ENCODE results near the gene VSTM2A.
"Not testable (repeated sequence)": the region's sequence is repeated elsewhere in the genome, so short reads cannot be mapped to it uniquely, and the experiment has no call there.

VSTM2A gene, protein sequence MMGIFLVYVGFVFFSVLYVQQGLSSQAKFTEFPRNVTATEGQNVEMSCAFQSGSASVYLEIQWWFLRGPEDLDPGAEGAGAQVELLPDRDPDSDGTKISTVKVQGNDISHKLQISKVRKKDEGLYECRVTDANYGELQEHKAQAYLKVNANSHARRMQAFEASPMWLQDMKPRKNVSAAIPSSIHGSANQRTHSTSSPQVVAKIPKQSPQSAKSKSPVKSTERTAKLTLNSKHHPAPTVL

DNA sequence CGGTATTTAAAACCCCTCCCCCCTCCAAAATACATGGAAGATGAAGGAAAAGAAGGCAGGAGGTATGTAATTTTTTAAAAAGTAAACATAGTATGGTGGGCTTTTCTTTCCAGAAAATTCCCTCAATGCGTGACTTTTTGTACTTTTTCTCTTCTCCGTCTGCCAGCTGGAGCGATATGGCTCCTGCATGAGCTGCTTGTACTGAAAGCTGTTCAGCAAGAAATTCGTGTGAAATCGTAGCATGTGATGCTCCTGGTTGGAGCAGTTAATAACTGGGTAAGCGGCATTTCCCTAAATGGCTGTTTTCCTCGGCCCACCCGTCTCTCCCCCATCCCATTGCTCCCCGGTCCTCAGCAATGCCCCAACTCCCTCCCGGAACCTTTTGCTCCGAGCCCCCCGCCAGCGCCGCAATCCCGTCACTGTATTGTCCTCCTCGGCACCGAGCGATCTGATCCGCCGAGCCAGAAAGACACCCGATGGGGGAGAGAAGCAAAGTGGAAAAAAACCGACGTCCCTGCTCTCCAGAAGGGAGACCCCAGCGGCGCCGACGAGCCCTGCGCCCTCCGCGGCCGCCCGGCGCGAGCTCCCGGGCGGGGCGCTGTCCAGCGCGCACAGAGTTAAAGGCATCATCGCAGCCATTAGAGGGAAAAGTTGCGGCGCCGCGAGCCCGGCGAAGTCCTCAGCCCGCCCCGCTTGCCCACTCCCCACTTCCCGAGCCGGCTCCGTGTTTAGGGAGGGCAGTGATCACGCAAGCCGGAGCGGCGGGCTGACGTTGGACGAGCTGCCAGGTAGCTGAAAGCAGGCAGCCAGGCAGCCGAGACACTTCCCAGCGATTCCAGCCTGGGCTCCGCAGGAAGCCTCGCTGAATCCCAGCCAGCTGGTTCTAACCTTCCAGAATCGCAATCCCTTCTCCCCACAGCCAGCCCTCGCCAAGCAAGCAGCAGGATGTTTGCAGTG, at the start of gene VSTM2A:
TSS of gene VSTM2A (plus strand) at position 707 of the 957 bp plus-strand sequence. CDS start 356 bp downstream, outside the sequence.
- peak; percentile 80 for DNase-seq

DNA sequence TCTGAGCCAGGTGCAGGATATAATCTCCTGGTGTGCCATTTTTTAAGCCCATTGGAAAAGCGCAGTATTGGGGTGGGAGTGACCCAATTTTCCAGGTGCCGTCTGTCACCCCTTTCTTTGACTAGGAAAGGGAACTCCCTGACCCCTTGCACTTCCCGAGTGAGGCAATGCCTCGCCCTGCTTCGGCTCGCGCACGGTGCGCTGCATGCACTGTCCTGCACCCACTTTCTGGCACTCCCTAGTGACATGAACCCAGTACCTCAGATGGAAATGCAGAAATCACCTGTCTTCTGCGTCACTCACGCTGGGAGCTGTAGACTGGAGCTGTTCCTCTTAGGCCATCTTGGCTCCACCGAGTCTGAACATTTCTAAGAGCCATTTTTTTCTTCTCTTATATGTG, 37.6 kb upstream of the VSTM2A start:
- DNase-seq, result not testable (repeated sequence)

DNA sequence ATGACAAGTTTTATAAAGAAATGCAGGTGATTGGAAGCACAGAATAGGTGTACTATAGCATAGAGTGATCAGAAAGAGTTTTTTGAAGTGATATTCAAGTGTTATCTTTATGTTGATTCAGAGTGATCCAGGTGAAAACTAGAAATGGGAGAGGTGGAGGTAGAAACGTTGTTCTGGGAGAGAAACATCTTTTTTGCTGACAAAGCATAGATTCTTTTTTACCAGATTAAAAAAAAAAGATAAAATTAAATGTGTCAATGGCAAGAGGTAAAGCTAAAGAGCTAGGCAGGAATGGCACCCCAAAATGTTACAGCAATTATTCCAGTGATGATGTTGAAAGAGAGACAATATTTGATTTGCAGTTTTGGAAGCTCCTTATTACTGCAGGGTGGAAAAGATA, 12.6 kb upstream of the VSTM2A start:
- no peak for DNase-seq

DNA sequence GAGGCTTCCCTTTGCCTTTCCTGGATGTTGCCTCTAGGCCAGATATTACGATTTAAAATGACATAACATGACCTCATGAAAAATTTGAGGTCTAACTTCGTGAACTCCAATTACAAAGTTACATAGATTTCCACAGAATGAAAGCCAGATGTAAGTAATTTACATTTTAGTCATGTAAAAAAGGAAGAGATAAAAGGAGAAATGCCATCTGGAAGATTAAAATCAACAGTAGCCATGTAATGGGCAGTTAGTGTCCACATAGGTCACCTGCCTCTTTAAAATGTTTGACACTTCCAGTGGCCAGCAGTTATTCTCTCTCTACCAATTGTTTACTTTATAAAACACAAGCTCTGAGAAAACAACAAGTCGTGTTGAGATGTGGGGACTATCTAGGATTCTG, 4.1 kb upstream of the VSTM2A start:
- no peak for DNase-seq

DNA sequence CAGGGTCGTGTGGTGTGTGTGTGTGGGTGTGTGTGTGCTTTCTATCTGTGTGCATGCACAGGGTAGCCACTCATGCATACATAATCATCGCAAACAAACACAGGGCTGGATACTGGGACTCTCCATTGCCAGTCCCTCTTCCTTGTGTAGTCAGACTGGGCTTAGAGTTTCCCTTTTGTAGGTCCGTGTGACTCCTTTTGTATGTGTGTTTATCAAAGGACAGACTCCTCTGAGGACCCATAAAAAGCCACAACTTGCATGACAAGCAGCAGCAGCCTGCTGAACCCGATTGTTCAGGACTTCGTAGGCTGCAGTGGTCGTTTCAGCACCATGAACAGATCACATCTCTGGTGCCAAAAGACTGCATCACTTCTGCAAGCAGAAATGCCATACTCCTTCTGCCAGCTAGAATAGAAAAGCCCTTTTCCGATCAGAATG, 895 bp downstream of the VSTM2A start:
- peak; percentile 22 for DNase-seq

DNA sequence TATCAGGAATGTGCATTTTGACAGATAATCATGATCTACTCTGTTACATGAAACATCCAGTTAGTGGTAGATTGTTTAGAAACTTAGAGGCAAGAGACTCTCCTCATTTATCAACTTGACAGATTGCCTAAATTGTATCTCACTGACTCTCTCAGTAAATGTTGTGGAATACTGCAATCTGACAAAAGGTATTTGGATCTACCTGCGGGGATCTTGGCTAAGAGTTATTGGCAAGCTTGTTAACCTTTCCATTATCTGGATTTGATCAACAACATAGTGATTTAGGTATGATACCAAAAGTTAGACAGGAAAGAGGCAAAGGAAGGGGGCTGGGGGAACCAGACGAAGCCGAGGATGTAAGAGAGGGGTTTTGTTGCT, 2.0 kb downstream of the VSTM2A start:
- no peak for DNase-seq

DNA sequence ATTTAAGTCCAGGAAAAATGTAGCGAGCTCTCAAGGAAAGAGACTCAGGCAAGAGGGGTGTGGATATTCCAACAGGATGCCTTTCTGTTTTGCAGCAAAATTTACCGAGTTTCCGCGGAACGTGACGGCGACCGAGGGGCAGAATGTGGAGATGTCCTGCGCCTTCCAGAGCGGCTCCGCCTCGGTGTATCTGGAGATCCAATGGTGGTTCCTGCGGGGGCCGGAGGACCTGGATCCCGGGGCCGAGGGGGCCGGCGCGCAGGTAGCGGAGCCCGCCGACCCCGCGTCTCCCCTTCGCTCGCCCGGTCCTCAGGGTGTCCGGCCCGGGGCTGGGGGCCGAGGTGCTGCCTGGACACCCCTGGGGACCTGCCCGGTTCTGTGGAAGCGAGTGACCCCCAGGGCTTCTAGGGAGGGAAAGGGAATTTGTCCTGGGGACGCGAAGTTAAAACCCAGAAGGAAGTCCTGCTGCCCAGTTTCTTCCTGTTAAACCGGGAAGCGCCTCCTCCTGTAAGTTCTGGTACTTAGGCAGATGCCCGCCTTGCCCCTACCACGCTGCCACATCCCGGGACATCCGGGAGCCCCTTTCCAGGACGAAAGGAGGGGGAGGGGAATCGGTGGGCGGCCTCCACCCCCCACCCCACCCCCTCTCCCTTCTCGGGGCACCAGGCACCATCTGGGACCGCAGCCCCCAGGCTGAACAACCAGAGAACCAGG, 2.5 kb downstream of the VSTM2A start:
- DNase-seq, result no peak

DNA sequence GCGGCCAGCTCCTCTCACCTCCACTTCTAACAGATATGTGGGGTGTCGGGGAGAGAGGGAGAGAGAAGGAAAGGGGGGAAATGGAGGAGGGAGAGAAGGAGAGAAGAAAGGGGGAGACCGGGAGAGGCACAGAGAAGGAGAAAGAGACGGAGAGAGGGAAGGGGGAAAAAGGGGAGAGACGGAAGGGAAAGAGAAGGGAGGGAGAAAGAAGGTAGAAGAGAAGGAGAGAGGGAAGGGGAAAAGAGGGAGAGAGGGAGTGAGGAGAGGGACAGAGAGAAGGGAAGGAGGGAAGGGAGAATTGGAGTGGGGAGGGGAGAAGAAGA, 3.0 kb downstream of the VSTM2A start:
- DNase-seq, result no peak

DNA sequence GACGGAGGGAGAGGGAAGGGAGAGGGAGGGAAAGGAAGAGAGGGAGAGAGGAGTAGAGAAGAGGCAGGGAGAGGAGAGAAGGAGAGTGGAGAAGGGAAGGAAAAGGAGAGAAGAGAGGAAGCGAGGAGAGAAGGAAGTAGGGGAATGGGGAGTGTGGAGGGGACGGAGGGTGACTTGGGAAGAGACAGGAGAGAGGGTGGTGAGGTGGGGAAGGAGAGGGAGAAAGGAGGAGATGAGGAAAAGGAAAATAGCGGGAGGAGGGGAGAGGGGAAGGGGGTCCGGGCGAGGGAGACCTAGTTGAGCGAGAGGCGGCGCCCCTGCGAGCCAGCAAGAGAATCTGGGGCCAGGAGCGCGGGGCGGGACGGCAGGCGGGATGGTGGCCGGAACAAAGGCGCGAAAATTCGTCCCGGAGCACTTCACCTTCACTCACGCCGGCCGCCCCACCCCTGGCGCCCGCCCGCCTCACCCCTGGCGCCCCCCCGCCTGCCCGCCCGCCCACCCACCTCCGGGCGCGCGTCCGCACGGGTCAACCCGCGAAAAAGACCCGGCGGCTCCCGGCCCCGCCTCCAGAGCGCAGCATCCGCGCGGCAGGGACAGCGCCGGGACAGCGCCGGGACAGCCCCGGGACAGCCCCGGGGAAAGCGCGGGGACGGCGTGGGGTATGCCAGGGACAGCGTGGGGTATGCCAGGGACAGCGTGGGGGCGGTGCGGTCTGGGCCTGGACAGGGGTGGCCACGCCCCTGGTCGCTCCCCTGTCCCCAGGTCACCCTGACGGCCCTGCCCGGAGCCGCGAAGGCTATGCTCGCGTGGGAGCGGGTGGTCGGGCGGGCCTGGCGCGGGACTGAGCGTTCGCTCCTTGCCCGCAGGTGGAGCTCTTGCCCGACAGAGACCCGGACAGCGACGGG, 4.2 kb downstream of the VSTM2A start:
- peak; percentile 65 for DNase-seq

DNA sequence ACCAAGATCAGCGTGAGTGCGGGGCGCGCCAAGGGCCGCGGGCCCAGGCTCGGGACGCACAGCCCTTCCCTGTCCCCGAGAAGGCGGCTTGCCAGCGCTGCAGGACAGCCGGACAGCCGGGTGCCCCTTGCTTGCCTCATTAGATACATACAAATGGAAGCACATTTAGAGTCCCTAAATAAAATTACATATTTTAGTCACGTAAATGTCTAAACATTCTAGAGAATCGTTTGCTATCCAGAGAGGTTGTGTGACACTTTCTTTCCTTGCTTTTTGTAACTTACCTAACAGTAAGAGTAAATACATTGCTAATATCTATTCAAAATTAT, 4.8 kb downstream of the VSTM2A start:
- DNase-seq, result no peak

DNA sequence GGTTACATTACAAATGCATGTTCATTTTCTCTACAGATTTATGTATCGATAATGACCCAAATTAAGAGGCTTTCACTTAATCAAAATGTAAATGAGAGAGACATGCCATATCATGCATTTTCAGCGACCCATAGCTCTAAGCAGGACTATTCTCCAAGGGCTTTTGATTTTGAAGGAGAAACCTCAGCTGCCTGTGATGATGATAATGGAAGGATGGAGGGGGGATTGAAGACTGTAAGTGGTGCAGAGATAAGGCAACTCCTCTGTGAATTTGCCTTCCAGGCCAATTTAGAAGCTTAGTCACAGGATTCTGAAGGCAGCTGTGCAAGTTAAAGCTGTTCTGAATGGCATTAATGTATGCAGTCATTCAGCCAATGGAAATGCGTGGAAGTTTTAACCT, 8.3 kb downstream of the VSTM2A start:
- DNase-seq, result no peak

DNA sequence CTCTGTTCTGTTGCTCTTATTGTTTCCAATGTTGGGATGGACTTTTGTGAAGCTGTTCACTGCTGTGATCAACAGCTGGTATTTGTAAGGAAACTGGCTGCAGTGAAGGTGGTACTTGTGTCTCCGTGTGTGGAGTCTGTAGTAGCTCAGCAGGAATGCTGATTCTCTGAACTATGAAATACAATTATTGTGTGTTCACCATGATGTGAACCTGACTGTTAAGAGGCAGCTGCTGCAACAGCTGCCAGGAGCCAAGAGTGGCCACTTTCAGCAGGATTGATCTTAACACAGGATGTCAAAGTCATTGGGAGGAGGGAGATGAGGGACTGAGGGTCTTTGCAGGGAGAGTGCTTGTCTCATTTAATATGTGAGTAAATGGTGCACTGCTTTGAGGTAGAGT, 13.9 kb downstream of the VSTM2A start:
- DNase-seq, result peak; percentile 57

DNA sequence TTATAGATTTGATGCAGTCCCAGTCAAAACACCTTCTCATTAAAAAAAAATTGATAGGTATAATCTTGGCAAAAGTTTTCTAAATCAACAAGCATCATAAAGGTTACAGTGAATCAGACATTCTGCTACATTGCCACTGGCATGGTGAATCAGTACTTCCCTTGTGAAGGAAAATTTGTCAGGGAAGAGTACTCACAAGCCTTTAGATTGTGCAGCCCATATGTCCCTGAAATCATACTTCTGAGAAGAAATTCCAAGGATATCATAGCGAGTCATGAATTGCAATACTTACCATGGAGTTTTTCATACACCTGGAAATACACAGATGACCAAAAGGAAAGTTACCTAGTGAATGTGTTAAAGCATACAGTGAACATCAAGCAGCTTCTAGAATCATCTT, 17.2 kb downstream of the VSTM2A start:
- no peak for DNase-seq

DNA sequence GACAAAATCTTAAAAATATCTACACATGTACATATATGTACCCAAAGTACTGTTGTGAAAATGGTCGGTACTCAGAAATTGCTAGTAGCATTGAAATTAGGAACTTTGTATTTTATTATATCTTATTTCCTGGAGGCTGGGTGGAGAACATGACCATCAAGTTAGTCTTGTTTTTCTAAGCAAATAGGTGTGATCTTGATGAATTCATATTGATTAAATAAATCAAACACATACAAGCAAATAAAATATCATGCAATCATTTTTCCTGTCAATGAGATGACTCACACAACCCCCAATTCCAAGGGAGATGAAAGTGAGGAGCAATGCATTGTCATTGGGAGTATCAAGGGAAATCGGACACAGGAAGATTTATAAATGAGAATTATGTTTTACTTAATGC, 18.0 kb downstream of the VSTM2A start:
- no peak for DNase-seq

DNA sequence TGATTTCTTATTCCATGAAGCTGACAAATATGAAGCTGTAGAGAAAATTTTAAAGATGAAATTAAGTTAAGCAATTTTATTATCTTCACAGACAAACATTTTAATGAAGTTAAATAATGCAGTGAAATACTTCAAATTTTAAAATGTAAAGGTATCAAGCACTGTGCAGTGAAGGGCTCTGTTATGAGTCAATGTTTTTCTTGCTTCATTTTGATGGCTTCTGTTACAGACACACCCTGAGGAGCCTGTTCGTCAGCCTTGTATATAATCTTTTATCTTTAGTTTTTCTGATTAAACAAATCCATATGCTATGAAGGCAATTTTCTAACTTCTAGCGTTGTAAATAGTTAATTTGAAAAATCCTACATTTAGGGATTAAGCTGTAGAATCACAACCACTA, 18.5 kb downstream of the VSTM2A start:
- DNase-seq, result no peak

DNA sequence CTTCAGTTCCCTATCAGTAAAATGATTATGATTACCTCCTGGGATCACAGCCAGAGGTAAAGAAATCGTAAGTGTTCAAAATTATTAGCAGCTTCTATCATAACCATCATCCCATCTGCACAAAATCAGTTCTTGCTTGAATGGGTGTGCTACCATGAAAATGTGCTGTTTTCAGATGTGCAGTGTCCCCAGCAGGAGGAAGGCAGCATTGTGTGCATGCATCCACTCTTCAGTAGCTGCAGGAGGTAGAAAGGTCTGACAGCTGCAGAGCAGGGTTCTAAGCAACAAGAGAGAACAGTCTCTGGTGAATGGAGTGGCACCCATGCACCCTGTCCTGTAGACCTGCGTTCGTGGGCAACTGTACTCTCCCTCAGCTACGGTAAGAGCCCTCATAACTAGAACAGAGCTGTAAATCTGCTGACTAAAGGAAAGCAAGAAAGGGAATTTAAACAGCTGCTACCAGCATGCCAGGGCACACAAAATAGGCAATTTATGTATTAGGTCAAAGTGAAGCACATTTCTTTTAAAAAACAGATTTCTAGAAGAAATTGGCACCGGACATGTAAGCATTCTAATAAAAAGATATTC, 21.2 kb downstream of the VSTM2A start:
- DNase-seq, result no peak

DNA sequence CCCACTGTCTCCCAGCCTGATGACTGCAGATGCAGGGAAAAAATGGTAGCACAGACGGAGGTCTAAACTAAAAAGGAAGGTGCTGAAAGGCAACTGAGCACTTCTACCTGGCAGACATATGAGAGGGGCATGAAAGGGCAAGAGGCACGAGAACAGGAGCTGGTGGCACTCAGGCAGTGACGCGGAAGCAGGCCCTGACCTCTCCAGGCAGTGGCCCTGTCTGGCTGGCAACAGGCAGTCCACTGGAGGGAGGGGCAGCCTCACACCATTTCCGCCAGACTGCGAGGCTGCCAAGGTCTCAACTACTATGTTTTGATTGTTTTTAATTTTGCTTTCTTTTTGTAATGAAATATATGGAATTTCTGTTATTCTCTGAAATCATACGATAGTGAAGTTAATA, 23.3 kb downstream of the VSTM2A start:
- no peak for DNase-seq

DNA sequence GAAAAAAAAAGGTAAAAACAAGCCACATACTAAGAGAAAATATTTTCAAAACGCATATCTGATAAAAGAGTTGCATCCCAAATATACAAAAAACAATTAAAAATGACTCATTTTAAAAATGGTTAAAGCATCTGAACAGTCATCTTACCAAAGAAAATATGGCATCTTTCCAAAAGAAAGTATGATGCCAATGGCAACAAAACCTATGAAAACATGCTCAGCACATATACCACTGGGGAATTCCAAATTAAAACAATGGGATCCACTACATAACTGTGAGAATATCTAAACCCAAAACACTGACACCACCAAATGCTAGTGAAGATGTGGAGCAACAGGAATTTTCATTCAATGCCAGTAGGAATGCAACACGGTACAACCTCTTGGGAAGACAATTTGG, 39.3 kb downstream of the VSTM2A start:
- DNase-seq, result no peak

DNA sequence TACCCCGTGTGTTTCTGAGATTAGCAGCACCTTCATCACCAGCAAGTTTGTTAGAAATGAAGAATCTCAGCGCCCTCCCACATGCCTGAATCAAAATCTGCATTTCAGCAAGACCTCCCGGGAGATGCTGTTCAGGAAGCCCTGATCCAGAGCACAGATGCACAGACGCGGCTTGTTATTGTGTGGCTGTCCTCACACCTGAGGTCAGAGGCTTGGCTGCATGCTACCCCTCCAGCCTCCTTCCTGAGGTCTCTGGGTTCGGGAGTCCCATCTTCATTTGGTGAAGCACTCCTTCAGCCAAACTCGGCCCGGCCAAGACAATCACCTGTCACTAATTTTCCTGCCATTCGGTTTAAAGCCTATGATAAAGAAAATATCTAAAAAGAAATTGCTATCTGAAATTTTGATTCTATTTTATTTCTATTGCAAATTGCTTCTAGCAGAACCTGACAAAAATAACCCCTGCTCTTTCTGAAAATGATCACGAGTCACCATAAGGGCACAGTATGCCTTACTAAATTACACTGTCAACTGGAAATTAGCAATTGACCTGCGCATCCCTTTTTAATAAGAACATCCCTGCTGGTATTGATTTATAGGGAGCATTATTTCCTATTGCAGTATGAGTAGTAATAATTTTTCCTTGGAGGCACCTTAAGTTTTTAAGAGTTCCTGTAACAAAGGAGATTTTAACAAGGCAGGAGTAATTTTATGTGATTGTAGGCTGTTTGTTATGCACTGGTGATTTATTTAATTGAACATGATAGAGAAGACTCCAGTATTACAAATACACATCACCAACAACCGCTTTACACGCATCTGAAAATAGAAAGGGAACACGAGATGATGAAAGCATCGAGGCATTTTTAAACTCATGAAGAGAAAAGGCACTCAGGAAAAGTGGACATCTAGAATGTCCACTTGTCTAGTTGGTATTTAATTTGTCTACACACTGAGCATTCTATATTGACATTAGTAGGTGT, 49.5 kb downstream of the VSTM2A start:
- no peak for DNase-seq

DNA sequence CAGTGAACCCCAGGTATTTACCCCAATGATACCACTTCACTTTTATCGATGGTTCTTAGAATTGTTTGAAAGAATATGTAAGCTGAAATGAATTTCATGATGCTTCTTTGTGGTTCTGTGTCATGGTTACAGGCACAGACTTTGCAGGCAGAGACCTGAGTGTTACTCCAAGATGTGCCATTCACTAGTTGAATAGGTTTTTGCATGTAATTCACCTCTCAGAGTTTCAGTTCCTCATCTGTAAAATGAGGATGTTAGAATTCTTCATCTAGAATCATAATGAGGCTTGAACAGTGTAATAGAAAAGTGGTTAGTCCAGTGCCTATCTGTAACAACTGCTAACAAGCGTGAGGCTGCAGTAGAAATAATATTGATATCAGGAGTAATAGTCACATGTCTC, 54.6 kb downstream of the VSTM2A start:
- DNase-seq, result no peak

DNA sequence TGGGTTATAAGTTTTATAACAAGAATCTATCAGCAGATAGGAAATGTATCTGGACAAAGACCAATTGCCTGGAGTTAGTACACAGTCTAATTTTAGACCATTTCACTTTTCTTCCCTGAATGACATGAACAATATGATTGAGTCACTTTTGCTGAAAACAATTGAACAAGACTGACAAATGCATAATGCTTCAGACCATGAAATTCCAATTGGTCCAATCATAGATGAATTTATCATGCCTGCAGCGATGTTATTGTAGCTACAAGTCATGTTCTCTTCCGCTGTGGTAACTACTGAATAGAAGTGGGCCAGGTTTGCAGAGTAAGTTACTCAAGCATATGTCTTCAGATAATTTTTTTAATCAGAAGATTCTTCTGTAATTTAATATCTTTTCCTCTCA, 73.4 kb downstream of the VSTM2A start:
- no peak for DNase-seq
